HPDE6-E6E7 (cell line): ENCODE data around the gene PTMA.
A peak's percentile ranks its signal among the peaks of the same experiment; 100 is the strongest.
"Not testable (repeated sequence)": the region's sequence is repeated elsewhere in the genome, so short reads cannot be mapped to it uniquely, and the experiment has no call there.

ENCODE experiments used
- DNase-seq: peaks from one replicate; pipeline ENCODE4 v3.0.0; 2011; ENCODE audit warnings: missing footprints; ENCODE audit errors: extremely low spot score

Gene PTMA

GRCh38 chr2:231696004-231696367, 12.3 kb upstream of the PTMA start:
- DNase-seq = no peak

GRCh38 chr2:231699006-231699405, 9.3 kb upstream of the PTMA start:
- DNase-seq = no peak

- peak; percentile 94 for DNase-seq
Measured at GRCh38 chr2:231701456-231702373, 6.6 kb upstream of the PTMA start.

GRCh38 chr2:231704017-231704416, 4.3 kb upstream of the PTMA start:
- DNase-seq = no peak

GRCh38 chr2:231706731-231707624, 1.3 kb upstream of the PTMA start:
- DNase-seq = peak; percentile 95

- DNase-seq = no peak
Measured at GRCh38 chr2:231707625-231707926, 749 bp upstream of the PTMA start.

- DNase-seq = no peak
Measured at GRCh38 chr2:231708773-231709635, 679 bp downstream of the PTMA start.

- no peak for DNase-seq
Measured at GRCh38 chr2:231709636-231709980, 1.3 kb downstream of the PTMA start.

- peak; percentile 71 for DNase-seq
Measured at GRCh38 chr2:231709981-231710798, 1.9 kb downstream of the PTMA start.

GRCh38 chr2:231710799-231711676, 2.7 kb downstream of the PTMA start:
- no peak for DNase-seq

- no peak for DNase-seq
Measured at GRCh38 chr2:231711677-231712450, 3.5 kb downstream of the PTMA start.

- DNase-seq = not testable (repeated sequence)
Measured at GRCh38 chr2:231712451-231713021, 4.2 kb downstream of the PTMA start.

GRCh38 chr2:231713406-231713729, 5.0 kb downstream of the PTMA start:
- DNase-seq = not testable (repeated sequence)

GRCh38 chr2:231713730-231714638, 5.7 kb downstream of the PTMA start:
- peak; percentile 79 for DNase-seq

GRCh38 chr2:231714639-231715498, 6.5 kb downstream of the PTMA start:
- no peak for DNase-seq

- no peak for DNase-seq
Measured at GRCh38 chr2:231715499-231715837, 7.1 kb downstream of the PTMA start.

GRCh38 chr2:231715988-231716616, 7.8 kb downstream of the PTMA start:
- DNase-seq = no peak
